GM21529 (cell line): ENCODE data around the gene CCR7.
A peak's percentile ranks its signal among the peaks of the same experiment; 100 is the strongest.
"Not testable (repeated sequence)": the region's sequence is repeated elsewhere in the genome, so short reads cannot be mapped to it uniquely, and the experiment has no call there.

Experiments
- ATAC-seq: cut with Tn5 transposase; IDR thresholded peaks from one replicate; pipeline ENCODE4 v1.9.1; 2021; ENCODE audit not compliant: unreplicated experiment

Gene CCR7

GRCh38 chr17:40597556-40598300 lies 32.5 kb upstream of the CCR7 start:
- ATAC-seq = no peak

- ATAC-seq = no peak
Observed at GRCh38 chr17:40597156-40597555, 31.9 kb upstream of the CCR7 start.

GRCh38 chr17:40596261-40596919 lies 31.1 kb upstream of the CCR7 start:
- ATAC-seq = no peak

GRCh38 chr17:40590742-40591141 lies 25.5 kb upstream of the CCR7 start:
- ATAC-seq = no peak

GRCh38 chr17:40588552-40588951 lies 23.3 kb upstream of the CCR7 start:
- no peak for ATAC-seq

GRCh38 chr17:40586264-40586663 lies 21.0 kb upstream of the CCR7 start:
- not testable (repeated sequence) for ATAC-seq

GRCh38 chr17:40584950-40585349 lies 19.7 kb upstream of the CCR7 start:
- not testable (repeated sequence) for ATAC-seq

GRCh38 chr17:40582328-40582901 lies 17.1 kb upstream of the CCR7 start:
- peak; percentile 78 for ATAC-seq

- no peak for ATAC-seq
Observed at GRCh38 chr17:40580140-40580539, 14.9 kb upstream of the CCR7 start.

GRCh38 chr17:40579471-40579870 lies 14.2 kb upstream of the CCR7 start:
- ATAC-seq = no peak

- peak; percentile 58 for ATAC-seq
Observed at GRCh38 chr17:40577611-40578065, 12.4 kb upstream of the CCR7 start.

GRCh38 chr17:40576113-40576740 lies 11.0 kb upstream of the CCR7 start:
- ATAC-seq = no peak

- no peak for ATAC-seq
Observed at GRCh38 chr17:40574292-40574691, 9.0 kb upstream of the CCR7 start.

GRCh38 chr17:40572245-40572993 lies 7.1 kb upstream of the CCR7 start:
- not testable (repeated sequence) for ATAC-seq

GRCh38 chr17:40568074-40568836 lies 3.0 kb upstream of the CCR7 start:
- no peak for ATAC-seq

- ATAC-seq = no peak
Observed at GRCh38 chr17:40567377-40567776, 2.1 kb upstream of the CCR7 start.

GRCh38 chr17:40565769-40566409 lies 617 bp upstream of the CCR7 start:
- ATAC-seq = no peak

- ATAC-seq = no peak
Observed at GRCh38 chr17:40564195-40564882, 933 bp downstream of the CCR7 start.
